ENCODE measurements around the gene LRRC74B.
"Not testable (repeated sequence)": the region's sequence is repeated elsewhere in the genome, so short reads cannot be mapped to it uniquely, and the experiment has no call there.

LRRC74B gene

DNA sequence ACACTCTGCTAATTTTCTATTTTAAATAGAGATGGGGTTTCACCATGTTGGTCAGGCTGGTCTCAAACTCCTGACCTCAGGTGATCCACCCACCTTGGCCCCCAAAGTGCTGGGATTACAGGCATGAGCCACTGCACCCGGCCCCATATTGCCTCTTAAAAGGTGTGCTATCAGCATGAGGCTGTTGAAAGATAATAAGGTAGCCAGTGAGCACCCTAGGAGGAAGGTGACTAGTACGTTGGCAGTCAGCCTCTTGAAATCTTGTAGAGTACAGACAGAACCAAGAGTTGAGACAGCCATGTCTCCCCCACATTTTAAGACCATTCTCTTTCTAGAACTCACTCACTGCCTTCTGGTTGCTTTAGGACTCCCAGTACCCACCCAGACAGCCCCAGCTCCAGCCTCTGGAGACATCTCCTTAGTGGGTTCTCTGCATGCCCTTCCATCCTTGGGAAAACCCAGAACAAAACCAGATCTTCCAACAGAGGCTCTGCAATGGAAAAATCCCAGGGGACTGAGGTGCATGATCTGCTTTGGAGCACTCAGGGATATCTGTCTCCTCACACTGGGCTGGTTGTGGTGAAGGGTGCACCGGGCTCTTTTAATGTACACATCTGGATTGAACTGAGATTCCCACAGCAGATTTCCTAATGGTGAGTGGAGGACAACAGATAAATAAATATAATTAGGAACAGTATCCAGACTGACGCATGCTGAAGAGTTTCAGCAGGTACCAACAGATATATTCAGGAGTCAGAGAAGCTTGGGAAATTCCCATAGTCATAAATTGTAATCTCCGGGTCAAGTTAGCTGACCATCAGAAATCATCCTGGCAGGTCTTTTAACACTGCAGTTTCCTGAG is 49.4 kb downstream of the LRRC74B start:
- H3K27ac ChIP-seq (ENCODE audit: low read depth, low read length): no peak overlapping the region
- H3K9me3 ChIP-seq (ENCODE audit: control insufficient read depth in 5 of 5, low read length in 5 of 5): peaks cover 0 to 5% (median 0%) of the 10 kb centered on the region in 5 donors
- no peaks in the 10 kb centered on the region for H3K36me3 ChIP-seq (ENCODE audit: control insufficient read depth in 5 of 5, insufficient read depth in 5 of 5, low read length in 5 of 5)

DNA sequence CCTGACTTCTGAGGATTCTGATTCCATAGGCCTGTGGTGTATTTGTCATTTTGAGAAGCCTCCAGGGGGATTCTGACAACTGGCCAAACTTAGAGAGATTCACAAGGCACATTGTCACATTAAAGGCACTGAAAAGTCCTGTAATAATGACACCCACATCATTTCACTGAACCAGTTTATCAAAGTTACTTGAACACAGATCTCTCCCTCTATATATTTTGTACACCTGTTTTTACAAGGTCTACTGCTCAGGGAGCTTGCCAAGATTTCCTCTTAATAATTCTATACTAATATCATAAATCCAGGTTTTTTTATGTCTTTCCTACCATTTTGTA is 50.0 kb downstream of the LRRC74B start:
- Histone ChIP-seq H3K4me1 (ENCODE audit: control insufficient read depth in 5 of 5, insufficient read depth in 5 of 5, low read length in 5 of 5) (no peaks in the 10 kb centered on the region), H3K27me3 (ENCODE audit: control insufficient read depth in 5 of 5, insufficient read depth in 4 of 5, low read length in 5 of 5) (peaks cover 0 to 14% (median 2%) of the 10 kb centered on the region in 5 donors), H3K9me3 (ENCODE audit: control insufficient read depth in 5 of 5, low read length in 5 of 5) (peaks cover 0 to 5% (median 0%) of the 10 kb centered on the region in 5 donors), H3K4me3 (ENCODE audit: low read depth in 1 of 5, low read length in 5 of 5) (no peak overlapping the region), H3K36me3 (ENCODE audit: control insufficient read depth in 5 of 5, insufficient read depth in 5 of 5, low read length in 5 of 5) (no peaks in the 10 kb centered on the region), H3K9ac (ENCODE audit: low read length in 5 of 5) (no peak overlapping the region), H3K27ac (ENCODE audit: low read depth, low read length) (no peak overlapping the region)

More for the DNA sequence above, 49.4 kb downstream of the LRRC74B start:
- Histone ChIP-seq H3K4me1 (ENCODE audit: control insufficient read depth in 5 of 5, insufficient read depth in 5 of 5, low read length in 5 of 5) (no peaks in the 10 kb centered on the region), H3K9ac (ENCODE audit: low read length in 5 of 5) (no peak overlapping the region), H3K4me3 (ENCODE audit: low read depth in 1 of 5, low read length in 5 of 5) (no peak overlapping the region), H3K27me3 (ENCODE audit: control insufficient read depth in 5 of 5, insufficient read depth in 4 of 5, low read length in 5 of 5) (peaks cover 0 to 13% (median 2%) of the 10 kb centered on the region in 5 donors)

DNA sequence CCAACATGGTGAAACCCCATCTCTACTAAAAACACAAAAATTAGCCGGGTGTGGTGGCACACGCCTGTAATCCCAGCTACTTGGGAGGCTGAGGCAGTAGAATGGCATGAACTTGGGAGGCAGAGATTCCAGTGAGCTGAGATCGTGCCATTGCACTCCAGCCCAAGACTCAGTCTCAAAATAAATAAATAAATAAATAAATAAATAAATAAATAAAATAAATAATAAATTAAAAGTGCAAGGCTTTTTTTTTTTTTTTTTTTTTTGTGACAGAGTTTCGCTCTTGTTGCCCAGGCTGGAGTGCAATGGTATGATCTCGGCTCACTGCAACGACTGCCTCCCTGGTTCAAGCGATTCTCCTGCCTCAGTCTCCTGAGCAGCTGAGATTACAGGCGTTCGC is 51.1 kb downstream of the LRRC74B start:
- not testable (repeated sequence) for H3K36me3 ChIP-seq (ENCODE audit: control insufficient read depth in 5 of 5, insufficient read depth in 5 of 5, low read length in 5 of 5); H3K4me3 ChIP-seq (ENCODE audit: low read depth in 1 of 5, low read length in 5 of 5); H3K9ac ChIP-seq (ENCODE audit: low read length in 5 of 5); H3K9me3 ChIP-seq (ENCODE audit: control insufficient read depth in 5 of 5, low read length in 5 of 5); H3K4me1 ChIP-seq (ENCODE audit: control insufficient read depth in 5 of 5, insufficient read depth in 5 of 5, low read length in 5 of 5); H3K27ac ChIP-seq (ENCODE audit: low read depth, low read length)
- H3K27me3 ChIP-seq (ENCODE audit: control insufficient read depth in 5 of 5, insufficient read depth in 4 of 5, low read length in 5 of 5): peaks cover under 1 to 14% (median 4%) of the 10 kb centered on the region in 5 donors

DNA sequence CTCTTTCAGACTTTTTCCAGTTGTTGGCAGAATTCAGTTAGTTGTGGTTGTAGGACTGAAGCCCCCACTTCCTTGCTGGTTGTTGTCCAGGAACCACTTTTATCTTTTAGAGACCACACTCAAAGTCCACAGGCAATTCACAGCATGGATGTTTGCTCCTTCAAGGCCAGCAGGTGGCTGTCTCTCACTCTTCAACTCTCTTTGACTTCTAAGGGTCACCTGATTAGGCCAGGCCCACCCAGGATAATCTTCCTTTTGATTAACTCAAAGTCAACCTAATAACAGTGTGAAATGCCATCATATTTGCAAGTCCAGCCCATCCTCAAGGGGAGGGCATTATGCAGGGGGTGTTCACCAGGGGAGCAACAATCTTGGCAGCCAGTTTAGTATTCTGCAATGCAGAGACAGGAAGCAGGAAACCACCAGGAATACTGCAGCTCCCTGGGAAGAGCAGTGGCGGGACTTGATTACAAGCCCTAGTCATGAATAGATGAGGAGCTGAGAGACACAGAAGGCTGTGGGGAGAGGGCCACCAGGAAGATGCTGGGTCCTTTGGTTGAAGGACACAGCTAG is 52.4 kb downstream of the LRRC74B start:
- Histone ChIP-seq H3K36me3 (ENCODE audit: control insufficient read depth in 5 of 5, insufficient read depth in 5 of 5, low read length in 5 of 5) (no peaks in the 10 kb centered on the region), H3K9ac (ENCODE audit: low read length in 5 of 5) (no peak overlapping the region), H3K27ac (ENCODE audit: low read depth, low read length) (no peak overlapping the region), H3K27me3 (ENCODE audit: control insufficient read depth in 5 of 5, insufficient read depth in 4 of 5, low read length in 5 of 5) (peaks cover 2 to 17% (median 10%) of the 10 kb centered on the region in 5 donors), H3K9me3 (ENCODE audit: control insufficient read depth in 5 of 5, low read length in 5 of 5) (peaks cover 0 to 5% (median 0%) of the 10 kb centered on the region in 5 donors), H3K4me1 (ENCODE audit: control insufficient read depth in 5 of 5, insufficient read depth in 5 of 5, low read length in 5 of 5) (peaks cover 0 to 6% (median 5%) of the 10 kb centered on the region in 5 donors), H3K4me3 (ENCODE audit: low read depth in 1 of 5, low read length in 5 of 5) (no peak overlapping the region)

DNA sequence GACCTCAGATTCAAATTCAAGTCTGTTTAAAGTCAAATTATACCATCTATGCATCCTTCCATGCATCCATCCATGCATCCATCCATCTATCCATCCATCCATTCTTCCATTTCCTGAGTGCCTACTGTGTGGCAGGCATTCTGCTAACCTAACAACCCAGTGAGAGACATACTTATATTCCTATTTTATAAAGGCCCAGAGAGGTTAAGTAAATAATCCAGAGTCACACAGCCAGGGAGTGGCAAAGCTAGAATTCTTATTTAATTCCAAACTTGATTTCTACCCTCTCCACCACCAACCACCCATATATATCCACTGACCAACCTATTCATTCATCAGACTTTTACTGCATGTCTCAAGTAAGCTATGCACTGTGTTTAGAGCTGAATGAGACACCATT is 53.8 kb downstream of the LRRC74B start:
- Histone ChIP-seq H3K4me3 (ENCODE audit: low read depth in 1 of 5, low read length in 5 of 5) (no peak overlapping the region), H3K9ac (ENCODE audit: low read length in 5 of 5) (no peak overlapping the region), H3K27ac (ENCODE audit: low read depth, low read length) (no peak overlapping the region), H3K4me1 (ENCODE audit: control insufficient read depth in 5 of 5, insufficient read depth in 5 of 5, low read length in 5 of 5) (peaks cover 0 to 6% (median 5%) of the 10 kb centered on the region in 5 donors), H3K27me3 (ENCODE audit: control insufficient read depth in 5 of 5, insufficient read depth in 4 of 5, low read length in 5 of 5) (peaks cover 2 to 17% (median 10%) of the 10 kb centered on the region in 5 donors), H3K36me3 (ENCODE audit: control insufficient read depth in 5 of 5, insufficient read depth in 5 of 5, low read length in 5 of 5) (no peaks in the 10 kb centered on the region), H3K9me3 (ENCODE audit: control insufficient read depth in 5 of 5, low read length in 5 of 5) (peaks cover 0 to 5% (median 0%) of the 10 kb centered on the region in 5 donors)

DNA sequence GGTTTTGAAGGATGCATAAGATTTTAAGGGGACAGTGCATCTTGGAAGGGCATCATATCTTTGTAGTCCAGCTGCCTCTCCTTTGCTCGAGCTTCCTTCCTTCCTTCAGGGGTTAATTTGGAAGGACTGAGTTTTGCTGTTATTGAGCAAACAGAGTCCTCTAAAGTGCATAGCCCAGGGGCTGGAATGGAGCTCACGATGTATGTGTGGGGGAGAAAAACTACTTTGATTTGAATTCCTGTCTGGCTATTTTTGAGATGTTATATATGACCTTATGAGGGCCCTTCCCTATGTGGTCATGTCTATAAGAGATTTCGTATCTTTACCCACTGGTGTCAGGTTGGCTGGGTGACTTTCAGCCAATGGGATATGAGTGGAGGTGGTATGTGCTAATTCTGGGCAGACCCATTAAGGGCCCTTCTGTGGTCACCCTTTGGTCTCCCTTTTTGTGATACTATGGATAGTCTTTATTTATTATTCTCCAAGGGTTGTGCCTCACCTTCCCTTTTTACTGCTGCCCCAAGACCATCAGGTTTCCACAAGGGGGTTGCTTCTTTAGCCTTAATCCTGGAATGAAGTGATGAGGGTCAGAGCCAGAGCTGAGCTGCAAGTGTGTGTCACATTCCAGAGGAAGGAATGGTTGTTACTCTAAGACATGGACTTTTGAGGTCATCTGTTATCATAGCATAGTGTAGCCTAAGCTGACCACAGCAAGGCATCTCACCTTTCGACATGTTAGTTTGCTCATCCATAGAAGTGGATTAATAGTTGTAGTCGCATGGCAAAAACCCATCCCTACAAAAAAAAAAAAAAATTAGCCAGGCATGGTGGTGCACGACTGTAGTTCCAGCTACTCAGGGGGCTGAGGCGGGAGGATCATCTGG is 54.6 kb downstream of the LRRC74B start:
- peaks cover 2 to 17% (median 10%) of the 10 kb centered on the region in 5 donors for H3K27me3 ChIP-seq (ENCODE audit: control insufficient read depth in 5 of 5, insufficient read depth in 4 of 5, low read length in 5 of 5)
- H3K9me3 ChIP-seq (ENCODE audit: control insufficient read depth in 5 of 5, low read length in 5 of 5): peaks cover 0 to 5% (median 0%) of the 10 kb centered on the region in 5 donors

DNA sequence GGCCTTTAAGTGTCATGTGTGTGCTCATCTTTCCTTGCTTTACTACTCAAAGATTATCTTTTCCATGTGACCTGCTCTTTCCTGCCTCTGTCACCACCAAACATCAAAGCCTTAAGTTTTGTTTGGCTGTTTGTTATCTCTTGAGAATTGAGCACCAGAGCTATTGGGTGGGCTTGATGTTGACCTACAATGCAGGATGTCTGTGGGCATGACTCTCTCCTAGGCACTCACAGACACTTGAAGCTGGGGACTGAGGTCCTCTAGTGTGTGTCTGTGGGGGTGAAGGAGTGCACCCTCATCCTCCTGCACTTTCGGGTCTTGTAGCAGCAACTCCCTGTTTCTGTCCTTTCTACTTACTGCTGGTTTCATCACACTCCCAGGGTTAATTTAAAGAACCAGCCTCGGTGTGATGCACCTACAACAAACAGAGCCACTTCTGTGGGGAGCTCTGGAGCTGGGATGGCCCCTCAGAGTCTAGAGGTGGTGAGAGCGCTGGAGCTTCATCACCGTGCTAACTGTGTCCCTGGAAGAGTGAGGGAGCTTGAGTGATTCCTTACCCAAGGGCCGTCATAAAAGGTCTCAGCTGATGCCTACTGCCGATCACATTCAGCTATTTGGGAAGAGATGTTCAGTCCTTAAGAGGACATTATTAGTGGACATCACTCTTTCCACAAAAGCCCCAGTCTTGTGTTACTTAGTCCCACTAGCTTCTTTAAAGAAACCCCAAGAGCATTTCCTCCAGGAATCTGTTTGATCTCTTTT is 56.3 kb downstream of the LRRC74B start:
- Histone ChIP-seq H3K9me3 (ENCODE audit: control insufficient read depth in 5 of 5, low read length in 5 of 5) (peaks cover 0 to 5% (median 0%) of the 10 kb centered on the region in 5 donors), H3K9ac (ENCODE audit: low read length in 5 of 5) (no peak overlapping the region), H3K4me3 (ENCODE audit: low read depth in 1 of 5, low read length in 5 of 5) (no peak overlapping the region), H3K27me3 (ENCODE audit: control insufficient read depth in 5 of 5, insufficient read depth in 4 of 5, low read length in 5 of 5) (peaks cover 2 to 17% (median 10%) of the 10 kb centered on the region in 5 donors), H3K27ac (ENCODE audit: low read depth, low read length) (no peak overlapping the region), H3K4me1 (ENCODE audit: control insufficient read depth in 5 of 5, insufficient read depth in 5 of 5, low read length in 5 of 5) (peaks cover 0 to 6% (median 5%) of the 10 kb centered on the region in 5 donors), H3K36me3 (ENCODE audit: control insufficient read depth in 5 of 5, insufficient read depth in 5 of 5, low read length in 5 of 5) (no peaks in the 10 kb centered on the region)

More for the DNA sequence above, 54.6 kb downstream of the LRRC74B start:
- no peak overlapping the region for H3K4me3 ChIP-seq (ENCODE audit: low read depth in 1 of 5, low read length in 5 of 5)
- no peak overlapping the region for H3K9ac ChIP-seq (ENCODE audit: low read length in 5 of 5)
- H3K27ac ChIP-seq (ENCODE audit: low read depth, low read length): no peak overlapping the region
- no peaks in the 10 kb centered on the region for H3K36me3 ChIP-seq (ENCODE audit: control insufficient read depth in 5 of 5, insufficient read depth in 5 of 5, low read length in 5 of 5)
- peaks cover 0 to 6% (median 5%) of the 10 kb centered on the region in 5 donors for H3K4me1 ChIP-seq (ENCODE audit: control insufficient read depth in 5 of 5, insufficient read depth in 5 of 5, low read length in 5 of 5)

DNA sequence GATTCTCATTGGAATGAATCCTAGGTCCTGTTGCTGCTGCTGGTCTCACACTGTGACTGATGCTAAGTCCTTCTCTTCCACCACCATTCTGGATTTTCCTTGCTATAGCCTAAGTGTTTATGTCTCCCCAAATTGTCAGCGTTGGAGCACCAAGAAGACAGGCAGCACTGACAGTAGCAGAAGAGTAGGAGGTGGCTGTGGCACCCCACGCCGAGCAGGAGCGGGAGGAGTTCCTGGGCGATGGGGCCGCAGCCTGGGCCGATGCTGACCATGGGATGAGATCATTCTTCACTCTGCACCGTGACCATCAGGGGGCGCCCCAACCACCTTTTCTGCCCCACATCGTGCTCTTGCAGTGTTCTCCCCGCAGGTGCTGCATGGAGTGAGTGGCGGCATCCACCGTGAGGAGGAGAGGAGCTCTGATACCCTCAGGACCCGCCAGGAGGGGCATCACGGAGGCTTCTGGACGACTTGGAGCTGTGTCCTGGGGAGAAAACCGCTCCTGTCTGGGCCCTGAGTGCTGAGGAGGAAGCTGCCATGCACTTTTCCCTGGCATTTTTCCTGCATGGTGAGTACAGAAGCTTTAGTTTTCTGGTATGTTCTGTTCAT is 57.0 kb downstream of the LRRC74B start:
- Histone ChIP-seq H3K4me1 (ENCODE audit: control insufficient read depth in 5 of 5, insufficient read depth in 5 of 5, low read length in 5 of 5) (peaks cover 0 to 6% (median 5%) of the 10 kb centered on the region in 5 donors), H3K4me3 (ENCODE audit: low read depth in 1 of 5, low read length in 5 of 5) (no peak overlapping the region), H3K27me3 (ENCODE audit: control insufficient read depth in 5 of 5, insufficient read depth in 4 of 5, low read length in 5 of 5) (peaks cover 0 to 17% (median 10%) of the 10 kb centered on the region in 5 donors), H3K9ac (ENCODE audit: low read length in 5 of 5) (peak overlapping the region in 1 of 5 donors; percentile 47), H3K9me3 (ENCODE audit: control insufficient read depth in 5 of 5, low read length in 5 of 5) (peaks cover 0 to 5% (median 0%) of the 10 kb centered on the region in 5 donors), H3K27ac (ENCODE audit: low read depth, low read length) (no peak overlapping the region), H3K36me3 (ENCODE audit: control insufficient read depth in 5 of 5, insufficient read depth in 5 of 5, low read length in 5 of 5) (no peaks in the 10 kb centered on the region)

DNA sequence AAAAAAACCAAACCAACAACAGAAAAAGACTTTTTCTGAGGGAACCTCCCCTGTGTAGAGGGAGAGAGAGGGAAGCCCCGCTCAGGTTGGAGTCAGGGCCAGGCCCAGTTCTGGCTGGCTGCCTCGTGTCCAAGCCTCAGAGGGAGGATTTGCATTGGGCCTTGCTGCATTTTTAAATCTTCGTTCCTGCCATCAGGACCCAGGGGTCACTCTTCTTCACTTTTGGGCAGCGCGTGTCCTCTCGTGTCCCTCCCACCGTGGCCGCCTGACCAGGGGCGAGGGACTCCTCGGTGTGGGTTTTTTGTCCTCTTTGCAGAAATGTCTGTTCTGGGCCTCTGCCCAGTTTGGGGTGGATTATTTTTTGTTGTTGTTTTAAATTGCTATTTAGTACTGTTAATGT is 57.9 kb downstream of the LRRC74B start:
- no peaks in the 10 kb centered on the region for H3K9me3 ChIP-seq (ENCODE audit: control insufficient read depth in 5 of 5, low read length in 5 of 5)
- H3K4me1 ChIP-seq (ENCODE audit: control insufficient read depth in 5 of 5, insufficient read depth in 5 of 5, low read length in 5 of 5): peaks cover 0 to 6% (median 5%) of the 10 kb centered on the region in 5 donors
- H3K27ac ChIP-seq (ENCODE audit: low read depth, low read length): no peak overlapping the region
- H3K9ac ChIP-seq (ENCODE audit: low read length in 5 of 5): no peak overlapping the region
- H3K36me3 ChIP-seq (ENCODE audit: control insufficient read depth in 5 of 5, insufficient read depth in 5 of 5, low read length in 5 of 5): no peaks in the 10 kb centered on the region
- H3K27me3 ChIP-seq (ENCODE audit: control insufficient read depth in 5 of 5, insufficient read depth in 4 of 5, low read length in 5 of 5): peaks cover 0 to 13% (median 10%) of the 10 kb centered on the region in 5 donors
- no peak overlapping the region for H3K4me3 ChIP-seq (ENCODE audit: low read depth in 1 of 5, low read length in 5 of 5)

Data from subcutaneous abdominal adipose tissue (tissue), 5 donors.